ENCODE results near the gene CHST13.
"Not testable (repeated sequence)": the region's sequence is repeated elsewhere in the genome, so short reads cannot be mapped to it uniquely, and the experiment has no call there.

The CHST13 gene

GRCh38 chr3:126554560-126555525 is 30.9 kb downstream of the CHST13 start:
- DNase-seq (ENCODE audit: low read depth in 2 of 2): no peak

GRCh38 chr3:126555795-126556636 is 32.1 kb downstream of the CHST13 start:
- no peak for DNase-seq (ENCODE audit: low read depth in 2 of 2)

GRCh38 chr3:126556637-126557414 is 32.9 kb downstream of the CHST13 start:
- DNase-seq (ENCODE audit: low read depth in 2 of 2): no peak

GRCh38 chr3:126557415-126557745 is 33.4 kb downstream of the CHST13 start:
- no peak for DNase-seq (ENCODE audit: low read depth in 2 of 2)

- no peak for DNase-seq (ENCODE audit: low read depth in 2 of 2)
These were observed 33.8 kb downstream of the CHST13 start for GRCh38 chr3:126557761-126558160.

GRCh38 chr3:126558336-126559071 is 34.5 kb downstream of the CHST13 start, which contains the start of gene C3orf22:
TSS of gene C3orf22 (minus strand) at chr3:126558932. CDS start at chr3:126553390, 5,542 bp downstream.
- no peak for DNase-seq (ENCODE audit: low read depth in 2 of 2)

GRCh38 chr3:126562737-126563276 is 38.9 kb downstream of the CHST13 start:
- no peak for DNase-seq (ENCODE audit: low read depth in 2 of 2)

- no peak for DNase-seq (ENCODE audit: low read depth in 2 of 2)
These were observed 43.9 kb downstream of the CHST13 start for GRCh38 chr3:126567696-126568438.

GRCh38 chr3:126568776-126569342 is 44.9 kb downstream of the CHST13 start:
- DNase-seq (ENCODE audit: low read depth in 2 of 2): no peak

GRCh38 chr3:126569390-126569975 is 45.5 kb downstream of the CHST13 start:
- DNase-seq (ENCODE audit: low read depth in 2 of 2): no peak

- DNase-seq (ENCODE audit: low read depth in 2 of 2): no peak
These were observed 46.2 kb downstream of the CHST13 start for GRCh38 chr3:126570103-126570541.

- DNase-seq (ENCODE audit: low read depth in 2 of 2): no peak
These were observed 47.1 kb downstream of the CHST13 start for GRCh38 chr3:126571078-126571477.

GRCh38 chr3:126573492-126574117 is 49.6 kb downstream of the CHST13 start:
- DNase-seq (ENCODE audit: low read depth in 2 of 2): no peak

GRCh38 chr3:126577261-126577660 is 53.3 kb downstream of the CHST13 start:
- no peak for DNase-seq (ENCODE audit: low read depth in 2 of 2)

GRCh38 chr3:126578702-126579101 is 54.7 kb downstream of the CHST13 start:
- no peak for DNase-seq (ENCODE audit: low read depth in 2 of 2)

GRCh38 chr3:126580746-126581145 is 56.8 kb downstream of the CHST13 start:
- no peak for DNase-seq (ENCODE audit: low read depth in 2 of 2)

GRCh38 chr3:126581569-126581968 is 57.6 kb downstream of the CHST13 start:
- no peak for DNase-seq (ENCODE audit: low read depth in 2 of 2)

GRCh38 chr3:126582311-126582710 is 58.4 kb downstream of the CHST13 start:
- no peak for DNase-seq (ENCODE audit: low read depth in 2 of 2)

- DNase-seq (ENCODE audit: low read depth in 2 of 2): not testable (repeated sequence)
These were observed 67.6 kb downstream of the CHST13 start for GRCh38 chr3:126591515-126591914.
